IPS DF 19.7 (cell line): ENCODE results near the gene IRS1.
A peak's percentile ranks its signal among the peaks of the same experiment; 100 is the strongest.
"Not testable (repeated sequence)": the region's sequence is repeated elsewhere in the genome, so short reads cannot be mapped to it uniquely, and the experiment has no call there.

Source experiments
- DNase-seq: peaks from one replicate; pipeline ENCODE4 v3.0.0-alpha.2; 2013; ENCODE audit warnings: low read depth, low spot score

IRS1 gene

GRCh38 chr2:226799211-226799975 lies at the start of gene IRS1:
TSS of gene IRS1 (minus strand) at chr2:226799820. CDS start at chr2:226798738, 1,082 bp downstream.
- DNase-seq: no peak

GRCh38 chr2:226849349-226849748 lies 49.7 kb upstream of the IRS1 start:
- no peak for DNase-seq

- no peak for DNase-seq
Measured at GRCh38 chr2:226847511-226847910, 47.9 kb upstream of the IRS1 start.

DNA sequence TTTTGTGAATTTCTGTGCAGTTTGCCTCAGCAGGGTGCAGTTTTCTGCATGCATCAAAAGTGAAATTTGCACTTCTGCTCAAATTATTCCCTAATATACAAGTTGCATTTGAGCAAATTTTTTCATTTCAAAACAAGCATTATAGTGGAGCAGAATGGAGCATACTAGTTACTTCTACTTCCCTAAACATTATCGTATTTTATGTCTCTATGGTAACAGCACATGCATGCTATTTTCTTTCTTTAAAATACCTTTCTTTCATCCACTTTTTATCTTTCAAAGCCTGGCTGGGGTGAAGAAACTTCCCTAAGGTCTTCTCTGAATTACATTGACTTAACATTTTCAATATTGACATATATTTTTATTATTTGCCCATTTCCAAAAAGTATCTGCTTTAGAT lies 47.5 kb upstream of the IRS1 start:
- no peak for DNase-seq

GRCh38 chr2:226845386-226846116 lies 45.9 kb upstream of the IRS1 start:
- DNase-seq: no peak

- DNase-seq: not testable (repeated sequence)
Measured at GRCh38 chr2:226843001-226843400, 43.4 kb upstream of the IRS1 start.

GRCh38 chr2:226839951-226840350 lies 40.3 kb upstream of the IRS1 start:
- no peak for DNase-seq

DNA sequence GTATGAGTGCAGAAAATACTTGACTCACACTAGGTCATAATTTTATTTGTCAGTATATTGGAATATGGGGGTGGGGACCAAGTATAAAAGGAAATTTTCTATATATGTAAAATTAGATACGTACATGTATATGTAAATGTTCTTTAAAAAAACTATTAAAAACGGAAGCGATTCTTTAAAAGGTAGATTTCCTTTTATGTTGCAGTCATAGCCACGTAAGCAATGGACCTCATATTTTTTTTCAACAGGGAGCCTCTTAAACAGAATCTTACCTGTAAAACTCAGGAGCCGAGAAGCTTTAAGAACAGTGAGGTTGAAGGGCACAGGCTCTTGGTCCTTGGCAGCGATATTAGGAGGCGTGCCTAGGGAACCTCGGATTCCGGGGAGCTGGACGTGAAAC lies 39.5 kb upstream of the IRS1 start:
- DNase-seq: no peak

DNA sequence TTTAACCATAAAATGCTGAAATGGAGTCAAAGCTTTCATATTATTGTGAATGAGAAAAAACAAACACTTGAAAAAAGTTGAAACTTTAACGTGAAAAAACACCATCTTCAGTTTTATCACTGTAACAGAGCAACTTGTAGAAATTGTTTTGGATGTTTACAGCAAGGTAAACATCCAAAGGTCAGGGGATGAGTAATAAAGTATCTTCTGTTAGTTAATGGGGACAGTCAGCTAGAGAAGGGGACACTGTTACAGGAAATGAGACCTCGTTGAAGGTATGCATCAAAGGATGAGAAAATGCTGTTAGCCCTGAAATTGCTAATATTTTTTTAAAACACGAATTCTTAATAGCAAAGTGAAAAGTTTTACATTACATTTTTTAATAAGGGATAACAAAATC lies 39.1 kb upstream of the IRS1 start:
- DNase-seq: no peak

GRCh38 chr2:226837787-226838603 lies 38.4 kb upstream of the IRS1 start:
- no peak for DNase-seq

GRCh38 chr2:226837334-226837733 lies 37.7 kb upstream of the IRS1 start:
- DNase-seq: no peak

- no peak for DNase-seq
Measured at GRCh38 chr2:226836548-226836885, 36.9 kb upstream of the IRS1 start.

DNA sequence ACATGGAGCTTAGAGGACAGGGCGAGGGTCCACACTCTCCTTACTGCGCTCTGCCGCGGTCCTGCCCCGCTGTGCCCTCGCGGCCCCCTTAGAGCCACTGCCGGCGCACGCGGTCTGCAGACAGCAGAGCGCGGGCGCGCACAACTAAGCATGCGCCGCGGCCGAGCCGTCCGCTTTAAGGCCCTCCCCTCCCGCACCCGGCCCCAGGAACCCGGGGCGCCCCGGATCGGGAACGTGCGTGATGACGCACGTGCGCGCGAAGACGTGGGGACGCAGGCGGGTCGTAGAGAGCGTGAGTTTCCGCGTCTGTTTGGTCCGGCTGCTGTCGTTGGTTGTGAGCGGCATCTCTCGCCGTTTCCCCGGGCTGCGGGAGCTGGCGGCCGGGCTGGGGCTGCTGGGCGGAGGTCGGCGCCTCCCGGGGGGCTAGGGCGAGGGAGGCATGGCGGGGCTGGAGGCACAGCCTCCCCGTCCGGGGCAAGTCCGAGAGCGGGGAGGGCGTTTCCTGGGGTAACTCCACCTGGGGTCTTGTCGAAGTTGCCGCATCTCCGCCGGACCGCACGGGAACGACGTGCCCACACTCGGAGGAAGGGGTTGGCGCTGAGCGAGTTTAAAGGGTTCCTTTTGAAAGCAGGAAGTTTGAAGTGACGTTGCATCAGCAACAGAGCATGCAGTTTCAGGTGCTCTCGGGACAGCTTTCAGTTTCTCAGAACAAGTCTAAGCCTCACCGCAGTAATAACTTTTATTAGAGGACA lies 36.4 kb upstream of the IRS1 start, which contains the start of gene RHBDD1:
RHBDD1 (plus strand) TSS at position 259 of the 752 bp plus-strand sequence. CDS start 28,640 bp downstream, outside the sequence.
- DNase-seq: peak; percentile 80

- DNase-seq: no peak
Measured at GRCh38 chr2:226835420-226835795, 35.8 kb upstream of the IRS1 start.

DNA sequence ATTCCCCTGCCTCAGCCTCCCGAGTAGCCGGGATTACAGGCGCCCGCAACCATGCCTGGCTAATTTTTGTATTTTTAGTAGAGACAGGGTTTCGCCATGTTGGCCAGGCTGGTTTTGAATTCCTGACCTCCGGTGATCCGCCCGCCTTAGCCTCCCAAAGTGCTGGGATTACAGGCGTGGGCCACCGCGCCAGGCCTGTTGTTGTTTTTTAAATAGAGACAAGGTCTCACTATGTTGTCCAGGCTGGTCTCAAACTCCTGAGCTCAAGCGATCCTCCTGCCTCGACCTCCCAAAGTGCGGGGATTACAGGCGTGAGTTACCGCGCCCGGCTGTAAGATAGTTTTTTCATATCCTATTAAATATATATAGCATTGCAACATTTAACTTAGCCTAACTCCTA lies 35.3 kb upstream of the IRS1 start:
- DNase-seq: not testable (repeated sequence)

DNA sequence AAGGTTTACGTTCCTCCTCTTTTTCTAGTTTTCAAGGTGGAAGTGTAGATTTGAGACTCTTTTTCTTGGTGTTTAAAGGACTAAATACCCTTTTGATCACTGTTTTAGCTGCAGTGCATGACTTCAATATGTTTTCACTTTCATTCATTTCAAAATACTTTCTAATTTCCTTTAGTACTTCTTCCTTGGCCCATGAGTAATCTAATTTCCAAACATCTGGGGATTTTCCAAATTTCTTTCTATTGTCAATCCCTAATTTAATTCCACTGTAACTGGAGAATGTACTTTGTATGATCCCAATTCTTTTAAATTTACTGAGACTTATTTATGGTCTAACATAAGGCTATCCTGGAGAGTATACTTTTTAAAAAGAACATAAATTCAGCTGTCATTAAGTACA lies 32.4 kb upstream of the IRS1 start:
- DNase-seq: no peak

DNA sequence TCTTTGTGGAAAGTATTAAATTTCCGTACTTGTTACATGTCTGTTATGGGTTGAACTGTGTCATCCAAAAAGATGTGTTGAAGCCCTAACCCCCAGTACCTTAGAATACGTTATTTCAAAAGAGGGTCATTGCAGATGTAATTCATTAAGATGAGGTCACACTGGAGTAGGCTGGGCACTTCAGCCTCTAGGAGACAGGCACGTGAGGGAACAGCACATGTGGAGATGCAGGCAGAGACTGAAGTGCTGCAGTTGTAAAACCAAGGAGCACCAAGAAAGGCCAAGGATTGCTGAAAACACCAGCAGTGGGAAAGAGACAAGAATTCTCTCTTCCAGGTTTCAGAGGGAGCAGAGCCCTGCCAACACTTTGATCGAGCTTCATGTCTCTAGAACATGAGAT lies 31.6 kb upstream of the IRS1 start:
- no peak for DNase-seq

- DNase-seq: no peak
Measured at GRCh38 chr2:226829721-226830631, 30.4 kb upstream of the IRS1 start.

DNA sequence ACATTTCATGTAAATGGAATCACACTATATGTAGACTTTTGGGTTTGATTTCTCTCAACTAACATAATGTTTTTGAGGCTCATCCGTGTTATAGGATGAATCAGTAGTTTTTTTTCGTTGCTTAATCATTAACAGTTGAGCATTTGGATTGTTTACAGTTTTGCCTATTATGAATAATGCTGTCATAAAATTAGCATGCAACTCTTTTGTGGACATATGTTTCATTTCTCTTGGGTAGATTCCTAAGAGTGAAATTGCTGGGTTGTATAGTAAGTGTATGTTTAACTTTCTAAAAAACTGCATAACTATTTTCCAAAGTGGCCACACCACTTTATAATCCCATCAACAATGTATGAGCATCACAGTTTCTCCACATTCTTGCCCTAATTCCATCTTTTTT lies 28.6 kb upstream of the IRS1 start:
- DNase-seq: no peak

DNA sequence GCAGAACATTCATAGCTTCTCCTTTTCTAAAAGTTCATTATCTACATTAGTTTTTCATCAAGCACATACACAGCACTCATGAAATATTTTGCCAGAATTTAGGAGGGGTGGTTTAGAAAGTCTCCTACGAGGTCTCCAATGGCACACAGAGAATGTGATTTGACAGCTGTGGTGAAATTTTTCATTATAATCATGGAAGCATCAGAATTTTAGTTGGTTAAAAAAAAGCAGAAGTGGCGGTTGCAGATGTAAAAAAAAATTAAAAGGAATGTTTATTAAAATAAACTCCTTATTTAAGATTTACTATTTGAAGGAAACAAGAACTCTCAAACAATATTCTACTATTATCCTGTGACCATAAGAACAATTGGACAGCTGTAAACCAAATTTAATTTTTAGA lies 25.4 kb upstream of the IRS1 start:
- DNase-seq: no peak

DNA sequence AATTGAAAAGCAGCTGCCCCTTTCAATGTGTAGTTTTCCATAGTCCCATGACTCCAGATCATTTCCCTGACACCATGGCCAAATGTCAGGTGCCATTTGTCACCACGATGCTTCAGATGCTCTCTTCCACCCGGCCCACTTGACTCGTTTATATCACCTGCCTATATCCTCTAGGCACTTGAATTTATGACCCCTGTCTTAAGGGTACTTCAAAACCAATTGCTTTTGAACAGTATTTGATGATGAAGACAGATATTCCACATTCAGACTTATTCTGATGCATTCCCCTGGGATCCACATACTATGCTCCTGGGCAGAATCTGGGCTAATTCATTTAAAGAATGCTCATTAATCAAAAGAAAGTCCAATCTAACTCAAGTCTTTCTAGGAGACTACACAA lies 19.3 kb upstream of the IRS1 start:
- DNase-seq: no peak
